HG03460 (cell line): ENCODE measurements around the gene PROB1.
"Not testable (repeated sequence)": the region's sequence is repeated elsewhere in the genome, so short reads cannot be mapped to it uniquely, and the experiment has no call there.

Experiments
- ATAC-seq: cut with Tn5 transposase; IDR thresholded peaks from one replicate; pipeline ENCODE4 v1.9.1; 2021; ENCODE audit not compliant: unreplicated experiment

PROB1 gene

GRCh38 chr5:139394654-139395566 is at the start of gene PROB1:
Gene PROB1 (minus strand): TSS chr5:139395104. CDS start chr5:139395081, 23 bp downstream.
- ATAC-seq, result no peak

GRCh38 chr5:139443831-139444453 is 49.0 kb upstream of the PROB1 start:
- no peak for ATAC-seq

GRCh38 chr5:139440416-139440815 is 45.5 kb upstream of the PROB1 start:
- ATAC-seq, result not testable (repeated sequence)

- peak; percentile 85 for ATAC-seq
Measured at GRCh38 chr5:139439013-139439903, 44.4 kb upstream of the PROB1 start, which contains the start of gene DNAJC18. Gene DNAJC18 (minus strand): TSS chr5:139439525. CDS start chr5:139439445, 80 bp downstream.

GRCh38 chr5:139438707-139439012 is 43.8 kb upstream of the PROB1 start:
- no peak for ATAC-seq

GRCh38 chr5:139435676-139436075 is 40.8 kb upstream of the PROB1 start:
- no peak for ATAC-seq

GRCh38 chr5:139431706-139432105 is 36.8 kb upstream of the PROB1 start:
- no peak for ATAC-seq

- no peak for ATAC-seq
Measured at GRCh38 chr5:139430015-139430414, 35.1 kb upstream of the PROB1 start.

- no peak for ATAC-seq
Measured at GRCh38 chr5:139426203-139426885, 31.4 kb upstream of the PROB1 start.

- ATAC-seq, result no peak
Measured at GRCh38 chr5:139425497-139425896, 30.6 kb upstream of the PROB1 start.

GRCh38 chr5:139422307-139422893 is 27.5 kb upstream of the PROB1 start:
- peak; percentile 70 for ATAC-seq

GRCh38 chr5:139419226-139420192 is 24.6 kb upstream of the PROB1 start:
- no peak for ATAC-seq

- no peak for ATAC-seq
Measured at GRCh38 chr5:139418793-139419192, 23.9 kb upstream of the PROB1 start.

- no peak for ATAC-seq
Measured at GRCh38 chr5:139417214-139417613, 22.3 kb upstream of the PROB1 start.

- no peak for ATAC-seq
Measured at GRCh38 chr5:139416651-139417050, 21.7 kb upstream of the PROB1 start.

GRCh38 chr5:139415869-139416268 is 21.0 kb upstream of the PROB1 start:
- ATAC-seq, result no peak

GRCh38 chr5:139415221-139415861 is 20.4 kb upstream of the PROB1 start:
- ATAC-seq, result no peak

- ATAC-seq, result no peak
Measured at GRCh38 chr5:139414581-139415130, 19.8 kb upstream of the PROB1 start.
